Activated CD8-positive, alpha-beta memory T cell treated with anti-CD3 and anti-CD28 coated beads for 4 hours (primary cell): ENCODE results near the gene VWCE.

Experiments used
- DNase-seq, 2 donors: peaks; one replicate each; pipeline ENCODE4 v3.0.0-alpha.2; 2020; ENCODE audit warnings: low read depth in 2 of 2

The VWCE gene, protein sequence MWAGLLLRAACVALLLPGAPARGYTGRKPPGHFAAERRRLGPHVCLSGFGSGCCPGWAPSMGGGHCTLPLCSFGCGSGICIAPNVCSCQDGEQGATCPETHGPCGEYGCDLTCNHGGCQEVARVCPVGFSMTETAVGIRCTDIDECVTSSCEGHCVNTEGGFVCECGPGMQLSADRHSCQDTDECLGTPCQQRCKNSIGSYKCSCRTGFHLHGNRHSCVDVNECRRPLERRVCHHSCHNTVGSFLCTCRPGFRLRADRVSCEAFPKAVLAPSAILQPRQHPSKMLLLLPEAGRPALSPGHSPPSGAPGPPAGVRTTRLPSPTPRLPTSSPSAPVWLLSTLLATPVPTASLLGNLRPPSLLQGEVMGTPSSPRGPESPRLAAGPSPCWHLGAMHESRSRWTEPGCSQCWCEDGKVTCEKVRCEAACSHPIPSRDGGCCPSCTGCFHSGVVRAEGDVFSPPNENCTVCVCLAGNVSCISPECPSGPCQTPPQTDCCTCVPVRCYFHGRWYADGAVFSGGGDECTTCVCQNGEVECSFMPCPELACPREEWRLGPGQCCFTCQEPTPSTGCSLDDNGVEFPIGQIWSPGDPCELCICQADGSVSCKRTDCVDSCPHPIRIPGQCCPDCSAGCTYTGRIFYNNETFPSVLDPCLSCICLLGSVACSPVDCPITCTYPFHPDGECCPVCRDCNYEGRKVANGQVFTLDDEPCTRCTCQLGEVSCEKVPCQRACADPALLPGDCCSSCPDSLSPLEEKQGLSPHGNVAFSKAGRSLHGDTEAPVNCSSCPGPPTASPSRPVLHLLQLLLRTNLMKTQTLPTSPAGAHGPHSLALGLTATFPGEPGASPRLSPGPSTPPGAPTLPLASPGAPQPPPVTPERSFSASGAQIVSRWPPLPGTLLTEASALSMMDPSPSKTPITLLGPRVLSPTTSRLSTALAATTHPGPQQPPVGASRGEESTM

DNA sequence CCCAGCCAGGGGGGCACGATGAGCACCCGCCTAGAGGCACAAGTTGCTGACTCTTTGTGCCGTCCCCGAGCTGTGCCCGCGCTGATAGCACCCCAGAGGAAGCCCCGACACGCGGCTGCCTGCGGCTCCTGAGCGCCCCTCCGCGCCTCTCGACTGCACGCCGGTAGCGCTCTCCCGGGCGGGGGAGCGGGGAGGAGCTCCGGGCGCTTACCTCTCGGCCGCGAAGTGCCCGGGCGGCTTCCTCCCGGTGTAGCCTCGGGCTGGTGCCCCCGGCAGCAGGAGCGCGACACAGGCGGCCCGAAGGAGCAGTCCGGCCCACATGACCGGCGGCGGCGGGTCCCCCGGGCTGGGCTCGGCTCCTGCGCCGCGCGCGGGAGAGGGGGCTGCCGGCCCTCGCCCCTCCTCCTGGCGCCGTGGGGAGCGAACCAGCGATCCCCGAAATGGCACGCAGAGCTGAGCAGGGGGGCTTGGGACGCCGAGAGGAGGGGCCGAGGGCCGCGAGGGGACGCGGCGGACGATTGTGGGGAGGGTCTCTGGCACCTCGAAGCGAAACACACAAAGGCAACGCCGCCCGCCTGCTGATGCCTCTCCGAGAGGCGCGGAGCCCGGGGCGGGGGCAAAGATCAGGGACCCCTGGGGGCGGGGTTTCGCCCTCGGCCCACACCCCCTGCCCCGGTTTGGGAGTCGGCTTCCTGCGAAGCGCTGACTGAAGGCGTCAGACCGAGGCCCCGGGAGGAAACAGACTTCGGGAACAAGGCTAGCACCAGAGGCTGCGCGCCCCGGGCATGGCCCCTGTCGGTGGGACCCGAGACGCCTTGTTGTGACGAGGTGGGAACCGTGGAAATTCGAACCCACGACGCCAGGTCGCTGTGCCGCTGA is at the start of gene VWCE:
Gene VWCE (minus strand): TSS at position 600 of the 879 bp plus-strand sequence. CDS start 279 bp downstream, at position 321.
- DNase-seq: peak; percentile 41 to 52

DNA sequence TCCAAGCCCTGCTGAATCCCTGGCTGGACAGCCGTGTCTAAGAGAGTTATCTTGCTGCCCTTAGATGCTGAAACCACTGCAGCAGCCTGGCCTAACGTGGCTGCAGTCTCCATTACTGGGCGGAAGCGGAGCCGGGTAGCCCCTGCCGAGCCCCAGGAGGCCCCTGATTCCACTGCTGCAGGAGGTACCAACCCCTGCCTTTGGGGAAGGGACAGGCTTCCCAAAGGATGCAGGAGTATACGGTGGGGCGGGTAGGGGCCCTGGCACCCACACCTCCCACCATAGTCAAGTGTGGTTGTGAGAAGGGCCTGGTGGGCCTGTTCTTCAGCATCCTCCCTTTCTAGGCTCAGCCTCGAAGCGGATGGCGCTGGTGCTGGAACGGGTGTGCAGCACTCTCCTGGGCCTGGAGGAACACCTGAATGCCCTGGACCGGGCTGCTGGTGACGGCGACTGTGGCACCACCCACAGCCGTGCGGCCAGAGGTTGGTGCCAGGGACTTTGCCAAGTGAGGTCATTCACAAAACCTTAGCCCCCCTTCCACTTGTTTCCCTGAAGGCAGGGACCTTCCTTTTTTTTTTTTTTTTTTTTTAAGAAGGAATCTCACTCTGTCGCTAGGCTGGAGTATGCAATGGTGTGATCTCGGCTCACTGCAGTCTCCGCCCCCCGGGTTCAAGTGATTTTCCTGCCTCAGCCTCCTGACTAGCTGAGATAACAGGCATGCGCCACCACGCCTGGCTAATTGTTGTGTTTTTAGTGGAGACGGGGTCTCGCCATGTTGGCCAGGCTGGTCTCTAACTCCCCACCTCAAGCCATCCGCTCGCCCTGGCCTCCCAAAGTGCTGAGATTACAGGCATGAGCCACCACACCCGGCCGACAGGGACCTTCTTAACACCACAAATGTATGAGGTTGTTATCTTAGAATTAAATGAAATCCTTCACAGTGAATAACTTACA is 49.0 kb upstream of the VWCE start:
- DNase-seq: no peak

DNA sequence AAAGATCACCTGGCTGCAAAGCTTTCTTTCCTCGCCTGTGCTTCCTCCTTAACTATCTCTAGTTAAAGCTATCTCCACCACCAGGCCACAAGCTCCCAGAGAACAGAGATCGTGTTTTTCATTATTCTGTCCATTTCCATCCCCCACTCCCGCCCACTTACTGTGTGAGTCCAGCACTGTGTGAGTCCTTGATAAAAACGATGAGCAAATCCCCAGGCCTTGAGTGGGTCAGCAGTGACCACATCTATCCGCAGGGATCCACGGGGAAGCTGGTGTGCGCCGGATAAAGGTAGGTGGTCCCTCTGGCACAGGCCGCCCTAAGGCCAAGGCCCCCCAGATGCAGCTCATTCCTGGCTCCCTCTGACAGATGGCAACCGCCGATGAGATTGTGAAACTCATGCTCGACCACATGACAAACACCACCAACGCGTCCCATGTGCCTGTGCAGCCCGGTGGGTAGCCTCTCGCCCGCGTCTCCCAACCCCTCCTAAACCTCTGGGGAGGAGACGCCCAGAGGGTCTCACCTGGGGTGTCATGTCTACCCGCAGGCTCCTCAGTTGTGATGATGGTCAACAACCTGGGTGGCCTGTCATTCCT is 47.2 kb upstream of the VWCE start:
- DNase-seq: no peak

DNA sequence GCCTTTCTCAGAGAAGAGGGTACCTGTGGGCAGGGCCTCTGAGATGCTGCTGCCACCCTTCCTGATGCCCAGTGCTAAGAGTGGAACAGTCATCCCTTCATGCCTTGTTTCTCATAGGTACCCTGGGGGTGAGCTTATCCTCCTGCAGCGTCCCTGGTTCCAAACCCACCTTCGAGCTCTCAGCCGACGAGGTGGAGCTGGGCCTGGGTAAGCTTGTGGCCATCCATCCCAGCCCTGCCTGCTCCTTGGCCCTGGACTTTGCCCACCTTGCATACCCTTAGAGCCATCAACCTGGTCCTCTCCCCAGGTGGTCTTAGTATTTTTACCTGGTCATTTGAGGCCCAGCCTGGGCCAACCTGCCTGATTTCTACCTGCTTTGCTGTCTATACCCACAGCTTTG is 46.6 kb upstream of the VWCE start:
- DNase-seq: no peak

DNA sequence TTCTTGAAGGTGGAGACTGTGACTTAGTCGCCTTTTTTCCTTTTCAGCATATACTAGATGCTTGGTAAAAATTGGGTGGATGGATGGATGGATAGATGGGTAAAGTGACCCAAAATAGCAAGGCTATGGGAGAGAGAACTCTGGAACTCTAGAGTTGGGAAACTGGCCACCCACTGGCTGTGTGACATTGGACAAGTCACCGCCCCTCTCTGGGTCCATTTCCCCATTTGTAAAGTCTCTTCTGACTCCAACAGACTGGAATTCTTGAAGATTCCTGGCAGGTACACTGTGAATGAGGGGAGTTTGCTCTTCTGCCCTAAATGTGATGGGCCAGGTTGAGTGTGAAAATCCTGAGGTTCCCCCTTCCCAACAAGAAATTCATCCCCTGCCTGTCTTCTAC is 45.9 kb upstream of the VWCE start:
- DNase-seq: no peak

DNA sequence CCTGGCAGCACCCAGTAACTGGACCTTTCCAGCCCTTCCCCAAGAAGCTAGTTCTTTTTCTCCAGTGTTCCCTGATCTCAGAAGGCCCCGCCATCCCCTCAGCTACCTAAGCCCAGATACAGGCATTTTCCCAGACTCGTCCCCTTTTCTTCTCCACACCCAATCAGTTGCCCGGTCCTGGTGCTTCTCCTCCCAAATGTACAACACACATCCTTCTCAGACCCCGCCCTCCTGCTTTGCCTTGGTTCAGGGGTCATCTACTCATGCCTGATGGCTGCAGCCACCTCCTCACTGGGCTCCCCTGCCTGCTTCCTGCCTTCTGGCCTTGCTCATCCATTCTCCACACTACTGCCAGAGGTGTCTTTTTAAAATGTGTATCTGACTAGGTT is 44.4 kb upstream of the VWCE start:
- no peak for DNase-seq

DNA sequence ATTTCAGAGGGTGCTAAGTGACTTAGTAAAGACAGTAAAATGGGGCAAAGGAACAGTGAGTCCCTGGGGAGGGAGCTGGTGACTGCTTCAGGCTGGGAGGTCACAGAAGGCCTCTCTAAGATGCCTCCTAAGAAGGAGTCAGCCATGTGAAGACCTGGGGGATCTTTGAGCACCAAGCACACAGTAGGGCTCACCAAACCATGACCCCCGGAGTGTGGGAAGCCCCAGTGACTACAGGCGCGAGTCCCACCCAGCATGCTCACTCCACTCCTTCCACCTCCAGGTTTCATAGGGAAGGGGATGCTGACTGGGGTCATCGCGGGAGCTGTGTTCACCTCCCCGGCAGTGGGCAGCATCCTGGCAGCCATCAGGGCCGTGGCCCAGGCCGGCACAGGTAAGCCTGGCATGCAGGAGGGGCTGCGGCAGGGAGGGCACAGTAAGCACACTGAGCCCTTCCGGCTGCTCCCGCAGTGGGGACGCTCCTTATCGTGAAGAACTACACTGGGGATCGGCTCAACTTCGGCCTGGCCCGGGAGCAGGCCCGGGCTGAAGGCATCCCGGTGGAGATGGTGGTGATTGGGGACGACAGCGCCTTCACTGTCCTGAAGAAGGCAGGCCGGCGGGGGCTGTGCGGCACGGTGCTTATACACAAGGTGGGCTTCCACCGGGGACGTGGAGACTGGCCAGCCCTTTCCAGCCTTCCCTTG is 43.8 kb upstream of the VWCE start:
- DNase-seq: no peak

DNA sequence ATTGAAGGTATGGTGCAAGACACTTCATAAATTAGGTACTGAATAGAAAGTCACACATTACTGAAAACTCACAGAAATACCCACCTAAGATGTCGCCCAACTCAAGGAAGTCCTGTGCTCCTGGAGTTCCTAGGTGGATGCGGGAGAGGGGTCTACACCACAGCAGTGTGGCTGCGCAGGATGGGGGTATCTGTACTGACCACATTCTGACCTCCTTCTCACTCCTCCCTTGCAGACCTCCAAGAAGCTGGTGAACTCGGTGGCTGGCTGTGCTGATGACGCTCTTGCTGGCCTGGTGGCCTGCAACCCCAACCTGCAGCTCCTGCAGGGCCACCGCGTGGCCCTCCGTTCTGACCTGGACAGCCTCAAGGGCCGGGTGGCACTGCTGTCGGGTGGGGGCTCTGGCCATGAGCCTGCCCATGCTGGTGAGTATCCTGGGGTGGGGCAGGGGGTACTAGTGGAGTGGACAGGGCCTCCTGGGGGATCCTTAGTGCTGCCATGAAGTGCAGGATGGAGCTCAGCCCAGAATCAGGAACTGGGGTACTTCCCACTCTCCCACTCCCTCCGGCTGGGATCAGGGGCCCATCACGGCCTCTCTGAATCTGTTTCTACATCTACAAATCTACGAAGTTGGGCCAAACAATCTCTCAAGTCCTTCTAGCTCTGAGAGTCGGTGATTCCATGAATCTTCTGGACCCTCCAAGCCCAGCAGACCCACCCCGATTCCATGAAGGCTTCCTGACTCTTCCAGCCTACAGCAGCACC is 42.8 kb upstream of the VWCE start:
- DNase-seq: no peak

DNA sequence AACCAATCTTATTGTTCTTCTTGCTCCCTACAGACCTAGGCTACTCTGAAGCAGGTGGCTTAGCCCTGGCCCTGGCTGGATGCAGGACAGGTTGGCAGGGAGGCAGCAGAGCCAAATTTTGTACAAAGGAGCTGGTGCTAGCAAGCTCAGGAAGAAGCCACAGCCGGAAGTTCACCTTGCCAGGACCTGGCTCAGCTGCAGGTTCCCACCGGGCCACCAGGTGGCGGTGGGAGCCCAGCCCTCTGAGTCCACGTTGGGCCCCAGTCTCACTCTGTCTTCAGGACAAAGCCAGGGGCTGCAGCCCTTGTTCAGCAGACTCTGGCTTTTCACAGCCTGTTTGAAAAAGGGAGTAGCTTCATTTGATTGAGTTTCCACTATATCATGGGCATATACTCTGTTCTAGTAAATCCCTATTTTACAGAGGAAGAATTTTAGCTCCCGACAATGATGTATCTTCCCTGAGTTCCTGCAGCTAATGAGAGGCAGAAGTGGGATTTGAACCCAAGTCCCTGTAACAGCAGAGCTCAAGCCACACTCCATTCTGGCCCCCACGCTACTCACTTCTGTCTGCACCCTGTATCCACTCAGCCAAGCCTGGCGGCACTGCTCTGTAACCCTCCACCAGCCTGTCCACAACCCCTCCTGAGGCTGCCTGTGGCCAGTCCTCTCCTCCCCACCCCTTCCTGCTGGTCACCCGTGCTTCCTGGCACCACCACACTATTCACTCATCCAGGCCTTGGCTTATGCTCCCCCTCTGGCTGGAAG is 41.2 kb upstream of the VWCE start:
- DNase-seq: peak; percentile 57 to 59

DNA sequence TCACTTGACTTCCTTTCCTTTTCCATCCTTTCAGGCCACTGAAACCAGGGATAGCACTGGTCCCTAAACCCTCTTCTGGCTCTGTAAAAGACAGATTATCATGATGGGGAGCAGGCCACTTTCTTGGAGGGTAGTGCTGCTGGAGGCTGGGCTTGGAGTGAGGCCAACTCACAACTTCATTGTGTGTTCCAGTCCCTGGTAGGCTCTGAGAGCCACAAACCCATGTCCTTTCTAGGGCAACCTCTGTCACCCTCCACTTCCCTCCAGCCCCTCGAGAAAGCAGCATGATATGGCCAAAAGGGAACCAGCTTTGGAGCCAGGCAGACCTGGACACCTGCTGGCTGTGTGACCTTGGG is 40.2 kb upstream of the VWCE start:
- no peak for DNase-seq

DNA sequence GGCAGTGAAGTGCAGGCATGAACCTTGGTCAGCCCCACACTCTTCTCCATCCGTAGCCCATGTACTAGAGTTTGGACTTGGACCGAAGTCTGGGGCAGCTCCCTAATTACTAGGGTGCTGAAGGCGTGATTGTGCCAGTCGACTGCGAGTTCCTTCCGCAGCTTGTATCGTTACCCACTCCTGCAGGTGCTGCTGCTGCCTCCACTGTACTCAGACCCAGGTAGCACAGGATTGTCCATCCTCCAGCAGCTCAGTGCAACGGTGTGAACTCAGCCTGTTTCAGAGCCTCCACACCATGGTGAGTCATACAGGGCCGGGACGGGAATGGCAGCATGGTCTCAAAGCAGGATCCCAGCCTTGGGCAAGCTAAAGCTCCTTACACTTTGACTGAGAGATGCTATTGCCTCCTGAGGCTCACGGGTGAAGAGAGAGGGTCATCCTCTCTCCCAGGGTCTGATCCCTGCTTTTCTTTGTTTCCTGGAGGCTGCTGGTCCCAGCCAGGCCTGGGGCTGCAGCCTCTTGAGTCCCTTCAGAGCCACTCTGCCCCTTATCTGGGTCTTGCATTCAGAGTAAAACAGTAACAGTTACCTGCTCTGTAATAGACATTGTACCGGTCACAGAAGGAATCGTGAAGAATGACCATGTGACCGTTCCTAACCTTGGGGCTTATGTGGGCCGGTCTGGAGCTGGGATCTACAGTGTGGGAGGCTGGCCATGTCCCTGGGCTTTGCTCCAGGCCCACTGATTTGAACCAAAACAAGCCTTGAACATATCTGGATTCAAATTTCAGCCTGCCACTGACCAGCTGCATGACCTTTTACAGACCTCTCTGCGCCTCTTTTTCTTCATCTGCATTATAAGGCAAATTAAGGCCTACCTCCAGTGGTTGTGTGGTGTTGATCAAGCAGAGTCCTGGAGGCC is 39.6 kb upstream of the VWCE start:
- no peak for DNase-seq

DNA sequence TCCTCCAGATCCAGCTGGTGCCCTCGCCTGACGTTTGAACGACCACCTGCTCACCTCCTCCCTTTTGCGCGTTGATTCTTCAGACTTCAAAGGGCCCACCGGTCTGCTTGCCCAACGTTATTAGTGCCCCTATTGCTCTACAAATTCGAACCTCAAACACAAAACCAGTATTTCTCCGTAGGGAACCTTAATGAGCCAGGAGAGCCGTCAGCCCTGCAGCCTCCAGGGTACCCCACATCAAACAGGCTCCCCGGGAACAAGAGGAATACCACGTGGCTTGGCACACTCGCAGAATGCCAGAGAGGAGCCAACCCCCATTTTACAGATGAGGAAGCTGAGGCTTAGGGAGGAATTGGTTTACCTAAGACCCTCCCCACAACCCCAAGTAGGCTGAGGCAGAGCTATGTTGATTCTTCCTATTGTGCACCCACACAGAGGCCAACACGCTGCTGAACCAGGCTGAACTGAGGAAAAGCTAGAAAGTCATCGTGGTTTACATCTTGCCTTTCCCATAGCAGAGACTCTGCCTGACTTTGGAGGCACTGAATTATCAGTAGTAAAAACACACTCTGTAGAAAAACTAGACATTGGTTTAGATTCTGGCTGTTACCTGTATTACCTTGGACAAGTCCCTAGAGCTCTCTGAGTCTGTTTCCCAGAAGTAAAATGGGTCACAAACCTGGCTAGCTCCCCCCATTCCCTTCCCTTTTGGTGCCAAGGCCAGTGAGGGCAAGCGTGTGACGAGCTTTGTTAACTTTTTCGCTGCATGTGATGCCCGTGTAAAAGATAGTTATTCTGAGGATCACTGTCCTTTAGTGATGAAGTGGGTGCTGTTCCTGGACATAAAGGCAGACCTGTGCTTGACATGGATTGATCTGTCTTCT is 38.7 kb upstream of the VWCE start:
- DNase-seq: no peak

DNA sequence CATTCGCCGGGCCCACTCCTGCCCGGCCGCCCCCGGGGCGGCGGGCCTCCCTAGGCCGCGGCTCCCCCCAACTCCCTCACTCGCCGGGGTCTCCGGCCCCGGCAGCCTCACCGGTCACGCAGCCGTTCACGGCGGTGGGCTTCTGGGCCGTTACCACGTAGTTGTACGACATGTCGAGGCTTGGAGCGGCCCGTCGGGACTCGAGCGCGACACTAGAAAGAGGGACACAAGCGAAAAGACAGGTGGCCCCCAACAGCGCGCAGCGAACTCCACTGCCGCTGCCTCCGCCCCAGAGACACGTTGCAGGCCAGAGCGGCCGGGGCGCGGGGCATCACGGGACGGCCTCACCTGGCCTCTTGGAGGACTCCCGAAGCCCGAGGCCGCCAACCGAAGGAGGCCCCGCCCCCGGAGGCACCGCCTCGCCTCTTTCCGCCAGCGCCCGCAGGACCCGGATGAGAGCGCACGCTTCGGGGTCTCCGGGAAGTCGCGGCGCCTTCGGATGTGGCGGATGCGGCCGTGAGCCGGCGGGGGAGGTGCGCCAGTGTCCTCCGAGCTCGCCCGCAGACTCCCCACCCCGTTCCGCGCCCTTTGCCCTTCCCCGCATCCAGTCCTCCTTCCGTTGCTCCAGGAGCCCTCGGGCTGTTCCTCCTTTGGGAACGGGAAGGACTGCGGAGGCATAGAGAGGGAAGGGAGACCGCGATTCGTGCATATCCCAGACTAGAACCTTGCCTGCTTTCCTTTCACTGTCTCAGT is 37.9 kb upstream of the VWCE start, which contains the start of the genes DDB1 and TKFC:
Gene DDB1 (minus strand): TSS at position 309 of the 753 bp plus-strand sequence. CDS start 137 bp downstream, at position 172.
Gene TKFC (plus strand): TSS at position 432 of the 753 bp plus-strand sequence. CDS start 1,501 bp downstream, outside the sequence.
- peak; percentile 93 to 94 for DNase-seq

DNA sequence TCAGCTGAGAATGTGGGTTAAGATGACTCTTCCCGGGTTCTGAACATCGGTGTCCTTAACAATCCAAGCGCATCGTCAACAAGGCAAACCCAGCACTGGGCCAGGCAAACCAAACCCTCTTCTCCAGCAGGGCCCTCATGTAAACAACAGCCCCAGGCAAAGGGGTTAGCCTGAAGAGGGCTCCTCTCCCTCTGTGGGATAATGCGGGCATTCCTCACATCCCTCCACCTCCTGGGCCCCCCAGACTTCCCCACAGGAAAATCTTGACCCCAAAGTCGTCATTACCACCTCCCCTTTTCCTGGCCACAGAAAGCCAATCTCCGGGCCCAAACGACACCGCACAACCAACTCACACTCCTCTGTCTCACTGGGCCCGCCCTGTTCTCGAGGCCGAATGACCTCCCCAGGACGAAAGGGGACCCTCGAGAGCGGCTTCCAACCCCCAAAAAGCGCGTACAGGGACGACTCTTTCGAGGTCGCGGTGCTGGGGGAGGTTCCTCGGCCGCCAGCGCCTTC is 37.2 kb upstream of the VWCE start:
- no peak for DNase-seq

DNA sequence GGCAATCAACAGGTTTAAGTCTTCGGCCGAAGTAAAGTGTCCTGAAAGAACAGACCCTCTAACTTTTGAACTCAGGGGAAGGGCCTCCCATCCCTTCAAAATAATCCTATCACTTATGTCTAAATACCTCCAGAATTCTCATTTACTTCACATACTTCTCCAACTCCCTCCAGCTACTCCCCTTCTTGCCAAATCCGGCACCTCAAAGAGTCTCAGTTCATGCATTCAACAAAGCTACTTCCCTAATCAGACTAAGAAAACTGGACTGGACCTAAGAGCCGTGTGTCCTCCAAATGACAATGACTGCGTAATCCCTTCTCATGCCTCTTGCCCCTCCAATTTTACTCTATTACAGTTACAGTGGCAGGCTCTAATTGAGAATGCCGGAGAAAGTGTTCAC is 36.5 kb upstream of the VWCE start:
- no peak for DNase-seq
